Activated naive CD4-positive, alpha-beta T cell treated with anti-CD3 and anti-CD28 coated beads, Interleukin-2, amount 10 ng/mL, durations not matched to agents 7 days and 5 days (primary cell): ENCODE results near the gene SEMA3B.
"Not testable (repeated sequence)": the region's sequence is repeated elsewhere in the genome, so short reads cannot be mapped to it uniquely, and the experiment has no call there.

ENCODE experiments used
- CTCF ChIA-PET: fragments of 350-600 bp; sonication (Branson Sonifier 250); formaldehyde crosslinking; loops from one replicate; lab custom pipeline; 2021; ENCODE audit warnings: antibody characterized with exemption; lab: Charles Lee
- DNase-seq: peaks from one replicate; pipeline ENCODE4 v3.0.0-alpha.2; 2020
- H3K27ac Mint-ChIP-seq: one replicate; pipeline ENCODE4 v1.8.0; 2021; ENCODE audit warnings: mild to moderate bottlenecking, moderate library complexity, mixed read lengths
- H3K27me3 Mint-ChIP-seq: one replicate; pipeline ENCODE4 v1.8.0; 2021; ENCODE audit warnings: mild to moderate bottlenecking, mixed read lengths
- H3K36me3 Mint-ChIP-seq: one replicate; pipeline ENCODE4 v1.8.0; 2021; ENCODE audit warnings: mixed read lengths
- H3K4me1 Mint-ChIP-seq: one replicate; pipeline ENCODE4 v1.8.0; 2021; ENCODE audit warnings: mixed read lengths
- H3K4me3 Mint-ChIP-seq: one replicate; pipeline ENCODE4 v1.8.0; 2021; ENCODE audit warnings: mild to moderate bottlenecking, moderate library complexity, mixed read lengths
- H3K9me3 Mint-ChIP-seq: one replicate; pipeline ENCODE4 v1.8.0; 2021; ENCODE audit warnings: mixed read lengths

Gene SEMA3B

GRCh38 chr3:50264964-50265485, 3.9 kb upstream of the SEMA3B start:
- Mint-ChIP-seq H3K36me3 (no peaks in the 10 kb centered on the region), H3K4me3 (no peak overlapping the region), H3K27me3 (peaks cover 59% of the 10 kb centered on the region), H3K9me3 (no peaks in the 10 kb centered on the region), H3K27ac (no peak overlapping the region), H3K4me1 (peaks cover 3% of the 10 kb centered on the region)
- DNase-seq, result no peak
- CTCF ChIA-PET, result interaction anchor here (0.6 to 1.7 kb wide), 2 partner anchors 10 to 30 kb away, joined by 3 to 4 read pairs; partner anchors contain the start of gene GNAI2

- CTCF ChIA-PET, result no interaction called here
- no peak overlapping the region for H3K27ac Mint-ChIP-seq
Measured at GRCh38 chr3:50265571-50265970, 3.4 kb upstream of the SEMA3B start.

GRCh38 chr3:50266017-50266416, 2.9 kb upstream of the SEMA3B start:
- no peak for DNase-seq
- Mint-ChIP-seq H3K9me3 (no peaks in the 10 kb centered on the region), H3K36me3 (no peaks in the 10 kb centered on the region), H3K27me3 (peaks cover 66% of the 10 kb centered on the region), H3K4me3 (no peak overlapping the region), H3K4me1 (no peaks in the 10 kb centered on the region), H3K27ac (no peak overlapping the region)
- CTCF ChIA-PET, result no interaction called here

More at GRCh38 chr3:50265571-50265970, 3.4 kb upstream of the SEMA3B start:
- H3K27me3 Mint-ChIP-seq, result peaks cover 63% of the 10 kb centered on the region
- no peak overlapping the region for H3K4me3 Mint-ChIP-seq
- no peak for DNase-seq
- no peaks in the 10 kb centered on the region for H3K9me3 Mint-ChIP-seq
- no peaks in the 10 kb centered on the region for H3K36me3 Mint-ChIP-seq
- peaks cover under 1% of the 10 kb centered on the region for H3K4me1 Mint-ChIP-seq

- no peaks in the 10 kb centered on the region for H3K36me3 Mint-ChIP-seq
- peaks cover 74% of the 10 kb centered on the region for H3K27me3 Mint-ChIP-seq
- peaks cover under 1% of the 10 kb centered on the region for H3K4me1 Mint-ChIP-seq
- H3K27ac Mint-ChIP-seq, result no peak overlapping the region
- DNase-seq, result no peak
- CTCF ChIA-PET, result interaction anchor here (1.0 to 1.9 kb wide), 4 partner anchors 9 to 41 kb away, joined by 3 to 8 read pairs (median 3); no protein-coding TSS in a partner anchor
- H3K9me3 Mint-ChIP-seq, result no peaks in the 10 kb centered on the region
- no peak overlapping the region for H3K4me3 Mint-ChIP-seq
Measured at GRCh38 chr3:50266836-50267235, 2.1 kb upstream of the SEMA3B start.

GRCh38 chr3:50267280-50267913, 1.6 kb upstream of the SEMA3B start:
- H3K4me3 Mint-ChIP-seq, result no peak overlapping the region
- peaks cover 74% of the 10 kb centered on the region for H3K27me3 Mint-ChIP-seq
- no peak for DNase-seq
- H3K4me1 Mint-ChIP-seq, result peaks cover 3% of the 10 kb centered on the region
- CTCF ChIA-PET, result interaction anchor here (0.5 to 1.9 kb wide), 5 partner anchors 10 to 41 kb away, joined by 3 to 8 read pairs (median 3); no protein-coding TSS in a partner anchor
- no peaks in the 10 kb centered on the region for H3K9me3 Mint-ChIP-seq
- no peak overlapping the region for H3K27ac Mint-ChIP-seq
- no peaks in the 10 kb centered on the region for H3K36me3 Mint-ChIP-seq

GRCh38 chr3:50268276-50268675, 671 bp upstream of the SEMA3B start:
- H3K27me3 Mint-ChIP-seq, result peaks cover 78% of the 10 kb centered on the region
- CTCF ChIA-PET, result interaction anchor here (1.5 to 1.9 kb wide), 2 partner anchors 38 to 42 kb away, joined by 3 to 8 read pairs; no protein-coding TSS in a partner anchor
- H3K27ac Mint-ChIP-seq, result no peak overlapping the region
- H3K36me3 Mint-ChIP-seq, result no peaks in the 10 kb centered on the region
- H3K9me3 Mint-ChIP-seq, result no peaks in the 10 kb centered on the region
- DNase-seq, result no peak
- H3K4me3 Mint-ChIP-seq, result no peak overlapping the region
- H3K4me1 Mint-ChIP-seq, result peaks cover 9% of the 10 kb centered on the region

GRCh38 chr3:50269460-50269859, 513 bp downstream of the SEMA3B start:
- CTCF ChIA-PET, result interaction anchor here (0.8 to 4.2 kb wide), 4 partner anchors 12 to 75 kb away, joined by 4 to 24 read pairs (median 4); no protein-coding TSS in a partner anchor
- Mint-ChIP-seq H3K36me3 (peaks cover 1% of the 10 kb centered on the region), H3K27ac (no peak overlapping the region), H3K9me3 (no peaks in the 10 kb centered on the region), H3K4me3 (no peak overlapping the region), H3K4me1 (peaks cover 17% of the 10 kb centered on the region), H3K27me3 (peaks cover 85% of the 10 kb centered on the region)
- no peak for DNase-seq

GRCh38 chr3:50269977-50270413, 1.0 kb downstream of the SEMA3B start:
- Mint-ChIP-seq H3K27ac (no peak overlapping the region), H3K4me3 (no peak overlapping the region), H3K4me1 (peaks cover 20% of the 10 kb centered on the region), H3K9me3 (no peaks in the 10 kb centered on the region), H3K36me3 (peaks cover 1% of the 10 kb centered on the region), H3K27me3 (peaks cover 88% of the 10 kb centered on the region)
- DNase-seq, result no peak
- CTCF ChIA-PET, result interaction anchor here (0.8 to 4.2 kb wide), 6 partner anchors 12 to 78 kb away, joined by 4 to 24 read pairs (median 8); partner anchors contain the start of gene GNAT1

- H3K27me3 Mint-ChIP-seq, result peaks cover 88% of the 10 kb centered on the region
- H3K4me1 Mint-ChIP-seq, result peaks cover 26% of the 10 kb centered on the region
- no peak overlapping the region for H3K27ac Mint-ChIP-seq
- no peaks in the 10 kb centered on the region for H3K9me3 Mint-ChIP-seq
- CTCF ChIA-PET, result interaction anchor here (1.6 to 4.2 kb wide), 5 partner anchors 13 to 79 kb away, joined by 4 to 24 read pairs (median 12); partner anchors contain the start of gene GNAT1
- DNase-seq, result no peak
- H3K4me3 Mint-ChIP-seq, result no peak overlapping the region
- peaks cover 1% of the 10 kb centered on the region for H3K36me3 Mint-ChIP-seq
Measured at GRCh38 chr3:50270422-50271224, 1.7 kb downstream of the SEMA3B start.

- CTCF ChIA-PET, result interaction anchor here (0.8 to 4.2 kb wide), 6 partner anchors 25 to 80 kb away, joined by 3 to 24 read pairs (median 9); partner anchors contain the start of gene GNAT1
- Mint-ChIP-seq H3K27me3 (peaks cover 88% of the 10 kb centered on the region), H3K4me1 (peaks cover 31% of the 10 kb centered on the region), H3K36me3 (peaks cover 1% of the 10 kb centered on the region), H3K9me3 (no peaks in the 10 kb centered on the region), H3K4me3 (no peak overlapping the region), H3K27ac (no peak overlapping the region)
- DNase-seq, result no peak
Measured at GRCh38 chr3:50271314-50271936, 2.5 kb downstream of the SEMA3B start.

- not testable (repeated sequence) for H3K27ac Mint-ChIP-seq, H3K36me3 Mint-ChIP-seq, H3K4me3 Mint-ChIP-seq, H3K9me3 Mint-ChIP-seq, DNase-seq
- CTCF ChIA-PET, result interaction anchor here (0.9 to 4.2 kb wide), 6 partner anchors 12 to 81 kb away, joined by 3 to 24 read pairs (median 9); partner anchors contain the start of gene GNAT1
- Mint-ChIP-seq H3K27me3 (peaks cover 88% of the 10 kb centered on the region), H3K4me1 (peaks cover 31% of the 10 kb centered on the region)
Measured at GRCh38 chr3:50272538-50272910, 3.6 kb downstream of the SEMA3B start.

- peak; percentile 91 for DNase-seq
- CTCF ChIA-PET, result interaction anchor here (0.9 to 4.2 kb wide), 3 partner anchors 13 to 79 kb away, joined by 3 to 24 read pairs (median 24); no protein-coding TSS in a partner anchor
- peaks cover 1% of the 10 kb centered on the region for H3K36me3 Mint-ChIP-seq
- H3K4me3 Mint-ChIP-seq, result peak overlapping the region; percentile 57
- peaks cover 31% of the 10 kb centered on the region for H3K4me1 Mint-ChIP-seq
- no peaks in the 10 kb centered on the region for H3K9me3 Mint-ChIP-seq
- H3K27me3 Mint-ChIP-seq, result peaks cover 88% of the 10 kb centered on the region
- peak overlapping the region; percentile 15 for H3K27ac Mint-ChIP-seq
Measured at GRCh38 chr3:50272911-50273688, 4.2 kb downstream of the SEMA3B start.

- Mint-ChIP-seq H3K4me1 (peaks cover 31% of the 10 kb centered on the region), H3K4me3 (no peak overlapping the region), H3K27me3 (peaks cover 88% of the 10 kb centered on the region), H3K9me3 (no peaks in the 10 kb centered on the region), H3K27ac (no peak overlapping the region), H3K36me3 (peaks cover 1% of the 10 kb centered on the region)
- DNase-seq, result no peak
- CTCF ChIA-PET, result interaction anchor here (3.5 kb wide), 1 partner anchor 79 kb away, joined by 24 read pairs; no protein-coding TSS in a partner anchor
Measured at GRCh38 chr3:50273689-50274065, 4.7 kb downstream of the SEMA3B start.
